HG03025 (cell line): ENCODE data around the gene PEX11G.

ENCODE experiments used
- ATAC-seq: cut with Tn5 transposase; IDR thresholded peaks from one replicate; pipeline ENCODE4 v1.9.1; 2021; ENCODE audit warnings: mild to moderate bottlenecking, moderate library complexity; ENCODE audit not compliant: unreplicated experiment, low FRiP score

PEX11G gene

GRCh38 chr19:7500811-7501450 is 12.1 kb upstream of the PEX11G start:
- no peak for ATAC-seq

- no peak for ATAC-seq
These were observed 8.5 kb upstream of the PEX11G start for GRCh38 chr19:7497292-7497691.

- no peak for ATAC-seq
These were observed 5.7 kb upstream of the PEX11G start for GRCh38 chr19:7494416-7495098.

- ATAC-seq, result no peak
These were observed 3.7 kb upstream of the PEX11G start for GRCh38 chr19:7492558-7492957.

GRCh38 chr19:7492142-7492541 is 3.3 kb upstream of the PEX11G start:
- no peak for ATAC-seq

- ATAC-seq, result no peak
These were observed 792 bp upstream of the PEX11G start for GRCh38 chr19:7489609-7490044.

GRCh38 chr19:7486923-7487322 is 1.9 kb downstream of the PEX11G start:
- no peak for ATAC-seq

- no peak for ATAC-seq
These were observed 5.1 kb downstream of the PEX11G start for GRCh38 chr19:7483720-7484201.

- no peak for ATAC-seq
These were observed 6.0 kb downstream of the PEX11G start for GRCh38 chr19:7482584-7483439.

GRCh38 chr19:7480970-7481255 is 7.9 kb downstream of the PEX11G start:
- no peak for ATAC-seq

GRCh38 chr19:7480222-7480969 is 8.4 kb downstream of the PEX11G start:
- ATAC-seq, result no peak

GRCh38 chr19:7478843-7479227 is 10.0 kb downstream of the PEX11G start:
- no peak for ATAC-seq

- ATAC-seq, result no peak
These were observed 10.5 kb downstream of the PEX11G start for GRCh38 chr19:7478173-7478842.

- no peak for ATAC-seq
These were observed 11.1 kb downstream of the PEX11G start for GRCh38 chr19:7477758-7478157.

GRCh38 chr19:7476777-7477494 is 11.9 kb downstream of the PEX11G start:
- no peak for ATAC-seq

- ATAC-seq, result no peak
These were observed 12.6 kb downstream of the PEX11G start for GRCh38 chr19:7476241-7476640.

GRCh38 chr19:7475665-7476064 is 13.2 kb downstream of the PEX11G start:
- no peak for ATAC-seq

GRCh38 chr19:7471696-7472615 is 16.9 kb downstream of the PEX11G start:
- ATAC-seq, result no peak
